ENCODE measurements around the gene SPG7.
A peak's percentile ranks its signal among the peaks of the same experiment; 100 is the strongest.
"Not testable (repeated sequence)": the region's sequence is repeated elsewhere in the genome, so short reads cannot be mapped to it uniquely, and the experiment has no call there.

Gene SPG7

GRCh38 chr16:89582614-89583196, 74.5 kb downstream of the SPG7 start:
- no peak for DNase-seq

- no peak for DNase-seq
Observed at GRCh38 chr16:89583197-89583894, 75.1 kb downstream of the SPG7 start.

DNA sequence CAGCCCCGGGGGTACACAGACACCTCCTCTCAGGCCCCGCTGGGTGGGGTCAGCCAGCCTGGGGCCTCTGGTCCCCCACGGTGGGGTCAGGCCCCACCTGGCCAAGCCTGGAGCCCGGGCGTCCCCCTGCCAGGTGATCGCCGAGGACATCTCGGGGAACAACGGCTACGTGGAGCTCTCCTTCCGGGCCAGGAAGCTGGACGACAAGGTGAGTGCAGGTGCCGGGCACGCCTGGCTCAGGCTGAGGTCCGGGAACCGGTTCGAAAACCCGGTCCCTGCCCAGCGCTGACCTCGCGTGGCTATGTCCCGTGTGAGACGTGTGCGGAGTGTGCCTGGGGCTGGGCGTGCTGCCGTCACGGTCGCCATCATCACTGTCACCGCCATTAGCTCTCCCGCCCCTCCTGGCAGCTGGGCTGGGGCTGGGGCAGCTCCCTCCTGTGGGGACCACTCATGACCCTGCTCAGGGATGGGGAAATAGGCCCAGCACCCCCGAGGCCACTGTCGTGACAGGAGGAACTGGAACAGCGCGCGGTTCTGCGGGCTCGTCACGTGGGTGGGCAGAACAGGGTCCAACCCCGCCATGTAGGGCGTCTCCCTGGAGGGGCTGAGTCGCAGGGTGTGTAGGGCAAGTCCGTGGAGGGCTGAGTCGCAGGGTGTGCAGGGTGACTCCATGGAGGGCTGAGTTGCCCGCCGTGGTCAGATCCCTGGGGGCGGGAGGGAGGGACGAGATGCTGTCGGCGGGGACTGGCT, 75.9 kb downstream of the SPG7 start:
- DNase-seq, result no peak

- no peak for DNase-seq
Observed at GRCh38 chr16:89584768-89585549, 76.8 kb downstream of the SPG7 start.

DNA sequence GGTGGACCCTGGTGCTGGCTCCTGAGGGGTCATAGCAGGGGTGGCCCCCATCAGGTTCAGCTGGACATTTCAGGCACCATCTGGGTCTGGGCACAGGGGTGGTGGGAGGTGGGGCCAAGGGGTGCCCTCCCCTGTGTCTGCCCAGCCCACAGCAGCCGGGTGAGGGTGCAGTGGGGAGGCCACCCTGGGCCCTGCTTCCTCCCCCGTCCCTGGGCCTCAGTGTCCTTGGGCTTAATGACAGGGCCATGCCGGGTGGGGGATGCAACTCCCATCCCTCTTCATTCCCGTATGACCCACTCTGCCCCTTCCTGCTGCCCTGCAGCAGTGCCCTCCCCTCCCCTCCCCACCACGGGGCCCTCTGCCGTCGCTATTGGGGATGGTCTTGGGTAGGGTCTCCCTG, 78.0 kb downstream of the SPG7 start:
- DNase-seq, result no peak

DNA sequence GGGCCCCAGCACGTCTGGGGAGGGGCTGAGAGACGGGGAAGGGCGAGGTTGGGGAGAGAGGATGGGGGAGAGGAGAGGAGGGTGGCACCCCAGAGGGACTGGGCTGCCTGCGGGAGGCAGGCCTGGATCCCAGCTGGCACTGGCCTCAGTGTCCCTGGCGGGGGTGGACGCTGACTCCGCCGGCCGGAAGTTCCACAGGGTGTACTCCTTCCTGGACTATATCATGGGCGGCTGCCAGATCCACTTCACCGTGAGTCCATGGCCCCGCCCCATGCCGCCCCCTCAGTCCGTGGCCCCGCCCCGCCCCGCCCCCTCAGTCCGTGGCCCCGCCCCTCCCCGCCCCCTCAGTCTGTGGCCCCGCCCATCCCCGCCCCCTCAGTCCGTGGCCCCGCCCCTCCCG, 78.7 kb downstream of the SPG7 start:
- no peak for DNase-seq

DNA sequence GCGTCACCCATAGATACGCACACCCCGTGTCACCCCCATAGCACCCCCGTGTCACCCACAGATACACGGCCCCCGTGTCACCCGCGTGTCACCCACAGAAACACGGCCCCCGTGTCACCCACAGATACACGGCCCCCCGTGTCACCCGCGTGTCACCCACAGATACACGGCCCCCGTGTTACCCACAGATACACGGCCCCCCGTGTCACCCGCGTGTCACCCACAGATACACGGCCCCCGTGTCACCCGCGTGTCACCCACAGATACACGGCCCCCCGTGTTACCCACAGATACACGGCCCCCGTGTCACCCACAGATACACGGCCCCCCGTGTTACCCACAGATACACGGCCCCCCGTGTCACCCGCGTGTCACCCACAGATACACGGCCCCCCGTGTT, 79.5 kb downstream of the SPG7 start:
- DNase-seq, result not testable (repeated sequence)

- DNase-seq, result no peak
Observed at GRCh38 chr16:89588413-89589109, 80.4 kb downstream of the SPG7 start.

DNA sequence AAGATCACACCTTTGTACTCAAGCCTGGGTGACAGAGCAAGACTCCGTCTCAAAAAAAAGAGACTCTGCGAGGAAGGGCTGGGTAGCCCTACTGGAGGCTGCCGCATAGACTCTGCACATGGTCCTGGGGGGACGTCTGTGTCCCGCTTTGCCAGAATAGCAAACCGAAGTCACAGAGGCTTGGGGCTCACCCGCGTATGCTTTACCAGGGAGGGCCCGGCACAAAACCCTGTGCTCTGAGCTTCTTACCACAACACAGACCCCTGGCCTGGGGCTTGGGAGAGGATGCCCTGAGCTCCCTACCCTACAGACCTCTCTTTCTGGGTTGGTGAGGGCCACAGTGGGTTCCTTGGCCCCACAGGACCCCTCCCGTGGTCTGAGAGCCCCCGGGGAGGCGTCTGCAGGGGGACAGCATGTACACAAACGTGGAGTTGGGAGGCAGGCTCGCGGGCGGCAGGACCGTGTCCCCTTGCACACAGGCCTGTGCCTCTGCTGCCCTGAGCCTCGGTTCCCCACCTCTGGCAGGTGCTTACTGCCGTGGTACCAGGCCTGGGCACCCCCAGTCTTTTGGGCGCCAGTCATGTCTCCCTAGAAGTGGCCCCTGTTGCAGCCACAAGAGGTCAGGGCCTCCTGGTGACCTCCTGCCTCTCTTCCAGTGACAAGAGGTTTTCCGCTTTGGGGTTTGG, 81.2 kb downstream of the SPG7 start:
- DNase-seq, result no peak

DNA sequence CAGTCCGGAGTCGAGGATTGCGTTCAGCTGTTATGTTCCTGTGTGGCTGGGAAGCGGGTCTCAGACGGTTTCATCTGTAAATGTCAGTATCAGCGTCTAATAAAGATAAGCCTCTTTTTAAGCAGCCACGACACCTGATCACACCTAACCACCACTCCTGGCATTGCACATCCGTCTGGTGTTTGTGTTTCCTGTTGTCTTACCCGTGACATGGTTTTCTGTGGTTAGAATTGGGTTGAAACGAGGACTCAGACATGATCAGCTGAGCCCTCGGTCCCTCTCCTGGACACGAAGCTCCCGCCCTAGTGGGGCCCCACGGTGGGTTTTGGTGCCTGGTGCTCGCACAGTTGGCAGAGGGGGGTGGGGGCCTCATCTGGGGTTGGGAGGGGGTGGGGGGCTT, 85.6 kb downstream of the SPG7 start:
- DNase-seq, result no peak

DNA sequence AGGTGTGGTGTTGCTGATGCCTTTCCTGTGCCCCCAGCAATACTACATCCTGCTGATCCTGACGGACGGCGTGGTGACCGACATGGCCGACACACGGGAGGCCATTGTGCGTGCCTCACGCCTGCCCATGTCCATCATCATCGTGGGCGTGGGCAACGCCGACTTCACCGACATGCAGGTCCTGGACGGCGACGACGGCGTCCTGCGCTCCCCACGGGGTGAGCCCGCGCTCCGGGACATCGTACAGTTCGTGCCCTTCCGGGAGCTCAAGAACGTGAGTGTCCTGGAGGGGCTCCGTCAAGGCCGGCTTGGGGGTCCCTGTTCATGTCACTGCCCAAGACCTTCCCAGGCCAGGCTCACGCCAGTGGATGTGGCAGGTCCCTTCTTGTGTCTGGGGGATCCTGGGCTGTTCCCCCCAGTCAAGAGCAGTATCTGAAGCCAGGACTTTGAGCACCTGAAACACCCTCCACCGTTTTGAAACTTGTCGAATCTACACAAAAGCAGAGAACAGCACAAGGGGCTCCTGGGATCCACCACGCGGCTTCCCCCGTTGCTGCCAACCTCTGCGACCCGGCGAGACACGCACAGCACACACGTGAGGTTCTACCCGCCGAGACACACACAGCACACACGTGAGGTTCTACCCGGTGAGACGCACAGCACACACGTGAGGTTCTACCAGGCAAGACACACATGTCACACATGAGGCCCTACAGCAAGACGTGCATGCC, 87.3 kb downstream of the SPG7 start:
- DNase-seq, result no peak

- no peak for DNase-seq
Observed at GRCh38 chr16:89596061-89596689, 88.0 kb downstream of the SPG7 start.

DNA sequence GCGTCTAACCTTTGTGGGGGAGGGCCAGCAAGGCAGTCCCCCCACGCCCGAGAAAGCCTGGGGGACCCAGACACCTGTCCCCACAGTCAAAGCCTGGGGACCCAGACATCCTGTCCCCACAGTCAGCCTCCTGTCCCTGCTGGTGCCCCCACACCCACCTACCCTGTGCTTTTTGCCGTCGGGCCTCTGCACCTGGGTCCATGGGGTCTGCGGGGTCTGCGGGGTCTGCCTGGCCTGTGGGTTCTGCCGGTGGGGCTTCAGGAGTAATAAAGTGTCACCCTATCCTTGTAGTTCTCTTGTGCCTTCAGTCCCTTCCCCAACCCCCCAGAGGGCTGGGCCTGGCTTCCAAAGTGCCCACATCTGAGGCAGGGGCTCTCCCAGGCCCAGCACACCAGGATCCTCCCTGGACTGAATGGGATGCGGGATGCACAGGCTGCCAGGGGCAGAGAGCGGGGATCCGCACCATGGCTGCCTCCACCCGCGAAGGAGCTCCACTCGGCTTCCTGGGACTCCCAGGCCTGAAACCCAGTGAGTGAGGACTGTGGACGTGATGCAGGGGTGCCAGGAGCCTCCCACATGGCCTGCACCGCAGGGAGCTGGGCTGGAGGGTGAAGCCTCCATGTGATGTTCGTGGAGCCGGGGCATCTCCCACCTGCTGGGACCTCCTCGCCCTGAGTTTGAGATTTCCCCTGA, 88.9 kb downstream of the SPG7 start:
- DNase-seq, result no peak

DNA sequence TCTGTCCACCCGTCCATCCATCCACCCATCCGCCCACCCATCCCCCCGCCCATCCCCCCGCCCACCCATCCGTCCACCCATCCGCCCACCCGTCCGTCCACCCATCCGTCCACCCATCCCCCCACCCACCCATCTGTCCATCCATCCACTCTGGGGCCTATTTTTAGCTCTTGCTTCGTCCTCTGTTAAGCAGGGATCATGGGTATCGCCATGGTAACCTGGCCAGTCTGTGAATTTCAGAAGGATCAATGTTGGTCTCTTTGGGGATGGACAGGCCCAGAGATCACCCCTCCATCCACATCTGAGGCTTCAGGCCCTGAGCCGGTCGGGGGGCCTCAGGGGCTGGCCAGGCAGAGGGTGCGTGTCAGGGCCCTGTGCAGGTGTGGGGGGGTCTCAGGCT, 90.0 kb downstream of the SPG7 start:
- no peak for DNase-seq

DNA sequence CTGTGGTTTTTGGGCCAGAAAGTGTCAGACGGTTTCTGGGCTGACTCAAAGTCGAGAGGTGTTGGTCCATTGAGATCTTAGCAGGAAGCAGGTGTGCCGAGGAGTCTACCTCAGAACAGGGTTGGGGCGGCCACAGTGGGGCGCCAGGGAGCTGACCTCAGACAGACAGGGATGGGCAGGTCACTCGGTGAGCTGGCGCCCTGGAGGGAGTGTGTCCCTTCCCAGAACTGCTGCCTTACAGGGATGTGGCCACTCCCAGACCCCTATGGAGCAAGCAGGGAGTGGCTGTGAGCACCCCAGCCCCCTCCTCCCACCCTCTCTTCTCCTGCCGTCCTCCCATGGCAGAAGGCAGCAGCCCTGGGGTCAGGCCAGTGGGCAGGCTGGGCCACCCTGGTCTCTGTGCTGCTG, 91.3 kb downstream of the SPG7 start:
- peak in 1 of 2 donors; percentile 46 for DNase-seq

DNA sequence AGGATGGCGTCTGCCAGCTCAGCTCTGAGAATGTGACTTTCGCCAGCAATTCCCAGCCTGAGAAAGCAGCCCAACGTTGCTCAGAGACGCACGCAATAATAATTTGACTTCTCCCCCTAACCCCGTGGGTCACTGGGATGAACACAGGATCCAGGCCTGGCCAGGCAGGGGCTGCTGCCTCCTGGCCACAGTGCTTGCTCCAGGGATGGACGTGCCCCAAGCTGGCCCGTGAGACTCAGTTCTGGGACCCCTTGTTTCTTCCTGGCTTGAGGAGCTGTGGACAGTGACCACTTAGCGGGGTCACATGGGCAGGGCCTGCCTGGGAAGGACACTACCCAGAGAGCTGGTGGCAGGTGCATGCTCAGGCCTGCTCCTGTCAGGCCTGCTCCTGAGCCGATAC, 91.7 kb downstream of the SPG7 start:
- DNase-seq, result no peak

- DNase-seq, result no peak
Observed at GRCh38 chr16:89600427-89600826, 92.2 kb downstream of the SPG7 start.

DNA sequence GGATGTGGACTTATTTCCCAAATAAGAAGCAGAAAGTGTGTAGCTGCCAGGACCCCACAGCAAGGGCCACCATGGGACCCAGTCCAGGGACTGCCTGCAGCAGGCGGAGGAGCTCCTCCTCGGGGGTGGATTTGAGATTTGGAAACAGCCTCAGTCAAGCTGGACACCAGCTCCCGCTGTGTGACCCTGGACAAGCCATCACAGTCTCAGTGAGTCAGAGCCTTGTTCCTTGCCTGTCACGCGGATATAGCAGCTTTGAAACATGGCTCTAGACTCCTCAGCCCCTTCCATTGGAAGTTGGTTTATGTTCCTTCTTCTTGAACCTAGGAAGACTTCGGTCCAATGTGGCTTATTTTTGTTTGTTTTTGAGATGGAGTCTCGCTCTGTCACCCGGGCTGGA, 92.8 kb downstream of the SPG7 start:
- no peak for DNase-seq

GRCh38 chr16:89601906-89602272, 93.7 kb downstream of the SPG7 start:
- no peak for DNase-seq

- DNase-seq, result peak; percentile 70 to 77
Observed at GRCh38 chr16:89602273-89602951, 94.2 kb downstream of the SPG7 start.
